Mucosa of gallbladder (tissue), 1 donor: ENCODE measurements around the gene PCBD1. TPM values are rescaled to one million over a fixed set of nuclear protein-coding genes. Genes with fewer than 3 reads are reported as not detected.

ENCODE experiments used
- DNase-seq: peaks from one replicate; pipeline ENCODE4 v3.0.0-alpha.2; 2020; ENCODE audit warnings: low spot score
- total RNA-seq: library from RNA; stranded (reverse); gene quantifications from one replicate; pipeline ENCODE4 v1.2.1, GENCODE V29; 2021
- donor health status: DM: no; HTN: no; CAD: no.

Gene PCBD1
- total RNA-seq, 1 donor from 2014 or later, result 142 TPM

DNA sequence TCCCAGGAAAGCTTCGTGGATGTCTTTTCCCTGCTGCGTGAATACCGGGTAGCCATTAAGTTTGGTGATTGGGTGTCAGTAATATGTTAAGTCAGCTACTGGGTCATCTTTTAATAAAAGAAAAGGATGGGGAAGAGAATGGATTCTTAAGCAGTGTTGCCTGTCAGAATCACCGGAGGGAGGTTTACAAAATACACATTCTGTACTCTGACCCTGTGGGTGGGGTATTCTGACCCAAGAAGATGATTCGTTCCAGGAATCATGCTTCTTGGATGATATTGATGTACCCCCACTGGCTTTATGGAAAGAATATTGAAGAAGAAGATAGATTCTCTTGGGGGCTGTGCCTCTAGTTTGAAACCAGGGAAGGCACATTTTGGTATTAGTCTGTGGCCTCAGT lies 54.3 kb downstream of the PCBD1 start:
- DNase-seq, result no peak

DNA sequence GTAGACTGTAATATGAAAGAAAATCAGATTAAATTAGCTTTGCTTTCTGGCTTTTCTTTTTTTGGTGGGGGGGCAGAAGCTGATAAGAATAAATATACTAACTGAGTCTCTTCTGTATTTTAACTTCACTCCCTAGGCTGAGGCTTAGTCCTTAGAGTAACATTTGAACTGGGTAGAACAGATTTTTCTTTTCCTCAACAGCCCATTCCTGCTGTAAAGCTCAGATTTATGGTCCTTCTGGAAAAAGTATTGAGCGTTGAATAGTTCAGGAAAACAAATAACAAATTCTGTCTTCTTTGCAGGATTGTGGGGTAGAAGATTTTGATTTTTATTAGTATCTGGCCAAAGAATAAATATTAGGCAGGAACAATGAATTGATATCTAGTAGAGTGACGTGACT lies 54.8 kb downstream of the PCBD1 start:
- DNase-seq, result no peak

Other genes starting within 250 kb of the PCBD1 start
- gene ADAMTS14, start 216.1 kb downstream of the PCBD1 start, total RNA-seq, result 4.3 TPM
- gene TBATA, start 103.2 kb downstream of the PCBD1 start, total RNA-seq, result not detected
- gene SGPL1, start 72.6 kb downstream of the PCBD1 start, total RNA-seq, result 64.0 TPM